ENCODE data around the gene STAG1. TPM values are rescaled to one million over a fixed set of nuclear protein-coding genes. Genes with fewer than 3 reads are reported as not detected.
"Not testable (repeated sequence)": the region's sequence is repeated elsewhere in the genome, so short reads cannot be mapped to it uniquely, and the experiment has no call there.

Gene STAG1
- polyA plus RNA-seq, 1 experiment = 13.8 TPM

DNA sequence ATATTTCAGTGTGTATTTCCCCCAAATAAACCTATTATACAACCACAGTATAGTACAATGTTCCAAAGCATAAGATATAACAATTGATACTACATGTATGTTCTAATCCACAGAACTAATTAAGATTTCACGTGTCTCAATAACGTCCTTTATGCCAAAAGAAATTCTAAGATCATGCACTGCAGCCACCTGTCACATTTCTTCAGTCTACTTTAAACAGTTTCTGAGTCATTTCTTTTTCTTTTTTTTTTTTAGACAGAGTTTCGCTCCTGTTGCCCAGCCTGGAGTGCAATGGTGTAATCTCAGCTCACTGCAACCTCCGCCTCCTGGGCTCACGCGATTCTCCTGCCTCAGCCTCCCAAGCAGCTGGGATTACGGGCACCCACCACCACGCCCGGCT lies 190.2 kb downstream of the STAG1 start:
- CTCF ChIA-PET = no interaction called here
- TF ChIP-seq, protein P1, sequence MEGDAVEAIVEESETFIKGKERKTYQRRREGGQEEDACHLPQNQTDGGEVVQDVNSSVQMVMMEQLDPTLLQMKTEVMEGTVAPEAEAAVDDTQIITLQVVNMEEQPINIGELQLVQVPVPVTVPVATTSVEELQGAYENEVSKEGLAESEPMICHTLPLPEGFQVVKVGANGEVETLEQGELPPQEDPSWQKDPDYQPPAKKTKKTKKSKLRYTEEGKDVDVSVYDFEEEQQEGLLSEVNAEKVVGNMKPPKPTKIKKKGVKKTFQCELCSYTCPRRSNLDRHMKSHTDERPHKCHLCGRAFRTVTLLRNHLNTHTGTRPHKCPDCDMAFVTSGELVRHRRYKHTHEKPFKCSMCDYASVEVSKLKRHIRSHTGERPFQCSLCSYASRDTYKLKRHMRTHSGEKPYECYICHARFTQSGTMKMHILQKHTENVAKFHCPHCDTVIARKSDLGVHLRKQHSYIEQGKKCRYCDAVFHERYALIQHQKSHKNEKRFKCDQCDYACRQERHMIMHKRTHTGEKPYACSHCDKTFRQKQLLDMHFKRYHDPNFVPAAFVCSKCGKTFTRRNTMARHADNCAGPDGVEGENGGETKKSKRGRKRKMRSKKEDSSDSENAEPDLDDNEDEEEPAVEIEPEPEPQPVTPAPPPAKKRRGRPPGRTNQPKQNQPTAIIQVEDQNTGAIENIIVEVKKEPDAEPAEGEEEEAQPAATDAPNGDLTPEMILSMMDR (IDR thresholded peaks at IDR 0.05; ENCODE audit: insufficient read depth, low read depth, low read length) = no peak
- Histone ChIP-seq H3K4me3 (ENCODE audit: low read depth, low read length) (no peak overlapping the region), H3K27me3 (ENCODE audit: control insufficient read depth, insufficient read depth, low read length) (no peaks in the 10 kb centered on the region), H3K36me3 (ENCODE audit: control insufficient read depth, insufficient read depth, low read length) (no peaks in the 10 kb centered on the region)
- POLR2A ChIA-PET = no interaction called here
- no peak for DNase-seq (ENCODE audit: low read depth)

DNA sequence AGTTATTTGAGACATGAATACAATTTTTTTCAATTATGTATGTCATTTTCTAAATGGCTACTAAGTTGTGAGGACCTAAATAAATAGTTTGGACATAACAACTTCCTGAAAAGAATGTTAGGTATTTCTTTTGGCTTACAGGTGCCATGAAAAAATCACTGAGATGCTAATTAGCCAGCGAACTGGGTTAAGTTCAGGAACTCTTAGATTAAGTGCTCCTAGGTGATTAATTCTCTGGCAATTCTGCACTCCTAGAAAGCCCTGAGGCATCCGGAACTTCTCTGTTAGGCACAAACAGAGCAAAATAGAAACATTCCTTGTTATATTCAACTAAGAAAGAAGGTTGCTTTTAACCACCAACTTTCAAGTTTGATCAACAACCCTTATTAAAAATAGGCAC lies 192.3 kb downstream of the STAG1 start:
- H3K36me3 ChIP-seq (ENCODE audit: control insufficient read depth, insufficient read depth, low read length) = no peaks in the 10 kb centered on the region
- TF ChIP-seq, protein P1 (IDR thresholded peaks at IDR 0.05; ENCODE audit: insufficient read depth, low read depth, low read length) = no peak
- H3K27me3 ChIP-seq (ENCODE audit: control insufficient read depth, insufficient read depth, low read length) = no peaks in the 10 kb centered on the region
- ChIA-PET CTCF (no interaction called here), POLR2A (no interaction called here)
- H3K4me3 ChIP-seq (ENCODE audit: low read depth, low read length) = no peak overlapping the region
- DNase-seq (ENCODE audit: low read depth) = no peak

DNA sequence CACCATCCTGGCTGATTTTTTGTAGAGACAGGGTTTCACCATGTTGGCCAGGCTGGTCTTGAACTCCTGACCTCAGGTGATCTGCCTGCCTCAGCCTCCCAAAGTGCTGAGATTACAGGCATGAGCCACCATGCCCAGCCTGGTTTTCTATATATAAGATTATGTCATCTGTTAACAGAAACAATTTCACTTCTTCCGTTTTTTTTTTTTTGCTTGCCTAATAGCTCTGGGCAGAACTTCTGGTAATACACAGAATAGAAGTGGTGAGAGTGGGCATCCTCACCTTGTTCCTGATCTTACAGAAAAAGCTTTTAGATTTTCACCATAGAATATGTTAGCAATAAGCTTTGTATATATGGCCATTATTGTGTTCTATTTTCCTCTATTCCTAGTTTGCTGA lies 202.7 kb downstream of the STAG1 start:
- DNase-seq (ENCODE audit: low read depth); H3K36me3 ChIP-seq (ENCODE audit: control insufficient read depth, insufficient read depth, low read length); H3K4me3 ChIP-seq (ENCODE audit: low read depth, low read length); H3K27me3 ChIP-seq (ENCODE audit: control insufficient read depth, insufficient read depth, low read length); CTCF ChIA-PET: not testable (repeated sequence)
- POLR2A ChIA-PET = interaction anchor here (0.6 kb wide), 1 partner anchor 216 kb away, joined by 3 read pairs; no protein-coding TSS in a partner anchor

DNA sequence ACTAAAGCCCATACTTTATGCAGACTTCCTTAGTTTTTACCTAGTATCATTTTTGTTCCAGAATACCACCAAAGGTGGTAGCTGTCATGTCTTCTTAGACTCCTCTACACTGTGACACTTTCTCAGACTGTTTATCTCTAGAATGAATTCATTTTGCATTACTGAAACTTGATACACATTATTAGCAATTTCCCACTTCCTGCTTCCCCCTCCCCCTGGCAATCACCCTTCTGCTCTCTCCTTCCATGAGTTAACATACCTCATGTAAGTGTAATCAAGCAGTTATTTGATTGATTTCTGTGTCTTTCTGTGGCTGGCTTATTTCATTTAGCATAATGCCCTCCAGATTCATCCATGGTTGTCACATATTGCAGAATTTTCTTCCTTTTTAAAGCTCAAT lies 204.9 kb downstream of the STAG1 start:
- H3K36me3 ChIP-seq (ENCODE audit: control insufficient read depth, insufficient read depth, low read length) = no peaks in the 10 kb centered on the region
- TF ChIP-seq, protein P1 (IDR thresholded peaks at IDR 0.05; ENCODE audit: insufficient read depth, low read depth, low read length) = no peak
- no peak for DNase-seq (ENCODE audit: low read depth)
- no peaks in the 10 kb centered on the region for H3K27me3 ChIP-seq (ENCODE audit: control insufficient read depth, insufficient read depth, low read length)
- ChIA-PET POLR2A (no interaction called here), CTCF (interaction anchor here (1.4 to 1.6 kb wide), 2 partner anchors 14 to 205 kb away, joined by 3 to 6 read pairs; partner anchors contain the start of gene STAG1)
- no peak overlapping the region for H3K4me3 ChIP-seq (ENCODE audit: low read depth, low read length)

DNA sequence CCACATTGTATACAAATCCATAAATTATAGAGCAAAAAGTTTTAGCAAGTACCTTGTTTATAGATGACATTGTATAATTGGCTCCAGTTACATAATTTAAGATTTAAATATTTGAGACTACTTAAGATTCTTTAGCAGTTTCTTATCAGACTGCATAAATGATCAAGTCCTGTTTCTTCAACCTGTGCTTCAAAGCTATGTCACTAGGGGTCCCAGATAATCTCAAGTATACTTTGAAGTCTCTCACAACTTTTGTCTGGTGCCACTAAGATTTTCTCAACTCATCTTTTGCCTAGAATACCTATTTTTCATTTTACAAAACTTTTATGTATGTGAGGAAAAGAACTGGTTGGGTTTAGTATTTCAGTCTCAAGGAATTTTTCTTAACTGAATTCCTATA lies 205.5 kb downstream of the STAG1 start:
- CTCF ChIA-PET = interaction anchor here (1.5 to 1.6 kb wide), 2 partner anchors 14 to 155 kb away, joined by 3 to 6 read pairs; no protein-coding TSS in a partner anchor
- POLR2A ChIA-PET = no interaction called here

More for the DNA sequence above, 205.5 kb downstream of the STAG1 start:
- TF ChIP-seq, protein P1 (IDR thresholded peaks at IDR 0.05; ENCODE audit: insufficient read depth, low read depth, low read length) = no peak
- DNase-seq (ENCODE audit: low read depth) = no peak
- Histone ChIP-seq H3K4me3 (ENCODE audit: low read depth, low read length) (no peak overlapping the region), H3K27me3 (ENCODE audit: control insufficient read depth, insufficient read depth, low read length) (no peaks in the 10 kb centered on the region), H3K36me3 (ENCODE audit: control insufficient read depth, insufficient read depth, low read length) (no peaks in the 10 kb centered on the region)

All from BJ (cell line).